ENCODE data around the gene SLC1A1.

GRCh38 chr9:4540425-4540824 is 50.2 kb downstream of the SLC1A1 start:
- no peak for TF ChIP-seq CTCF (IDR thresholded peaks at IDR 0.05)
- TF ChIP-seq POLR2A (IDR thresholded peaks at IDR 0.05) = no peak
- no peak for TF ChIP-seq POLR2AphosphoS5 (IDR thresholded peaks at IDR 0.05)

All from breast epithelium (tissue), 3 donors.